HCT116 (cell line): ENCODE measurements around the gene PDK2. TPM values are rescaled to one million over a fixed set of nuclear protein-coding genes. Genes with fewer than 3 reads are reported as not detected.

Experiments
- ATAC-seq: fragments of 200-7000 bp; cut with Tn5 transposase; 2 replicates; pipeline ENCODE4 v1.9.1; 2020; ENCODE audit warnings: mild to moderate bottlenecking, moderate library complexity
- BruUV-seq: library from RNA; stranded (reverse); fragments of 400-500 nt; replicated peaks from 2 replicates; lab custom pipeline; 2021; lab: Mats Ljungman, UMichigan
- CTCF ChIA-PET: fragments of 300-600 bp; sonication (Branson Sonifier 250); formaldehyde crosslinking; loops from one replicate; lab custom pipeline; 2021; ENCODE audit warnings: antibody characterized with exemption; lab: Charles Lee
- POLR2A ChIA-PET: fragments of 300-600, 350-600 bp; sonication (Branson Sonifier 250); formaldehyde crosslinking; loops from one replicate; lab custom pipeline; 2021; ENCODE audit warnings: antibody characterized with exemption; lab: Charles Lee
- RAD21 ChIA-PET, 2 experiments: fragments of 300-600 bp; sonication (Branson Sonifier 250); formaldehyde crosslinking; loops; one replicate each; lab custom pipeline; 2023; ENCODE audit warnings: low total read pairs in 2 of 2; ENCODE audit not compliant: uncharacterized antibody in 2 of 2, unreplicated experiment in 2 of 2, low non-redundant PET in 1 of 2; lab: Charles Lee
- DNase-seq: peaks from one replicate; pipeline ENCODE4 v3.0.0-alpha.2; 2010; ENCODE audit warnings: low read depth, low spot score
- H2AFZ ChIP-seq: fragments of 200-600 bp; shearing (Covaris generic), sonication (generic); 2 replicates; pipeline ENCODE4 v1.6.1; 2017; ENCODE audit warnings: low read depth, mixed run types, mixed read lengths, antibody characterized with exemption, low read length; ENCODE audit not compliant: poor library complexity, severe bottlenecking
- H3K27ac ChIP-seq: 2 replicates; pipeline ENCODE4 v1.5.1; 2012; ENCODE audit warnings: low read depth, low read length
- H3K27me3 ChIP-seq: fragments of 200-600 bp; sonication (generic); 2 replicates; pipeline ENCODE4 v1.6.1; 2016; ENCODE audit warnings: mixed run types, low read length, mixed read lengths; ENCODE audit not compliant: insufficient read depth
- H3K36me3 ChIP-seq, 2 experiments: fragments of 200-500 bp in 1 of 2; fragments of 200-600 bp in 1 of 2; sonication (Bioruptor generic) in 1 of 2; sonication (generic) in 1 of 2; 2 replicates each; pipeline versions ENCODE4 v1.5.1 to v1.6.1; 2014 to 2016; ENCODE audit warnings: low read length in 2 of 2, inconsistent platforms in 1 of 2, mixed read lengths in 1 of 2, mixed run types in 1 of 2; ENCODE audit not compliant: insufficient read depth in 2 of 2, control insufficient read depth in 1 of 2
- H3K4me1 ChIP-seq, 2 experiments: fragments of 200-600 bp in 1 of 2; sonication (generic) in 1 of 2; 2 replicates each; pipeline versions ENCODE4 v1.5.1 to v1.6.1; 2012 to 2017; ENCODE audit warnings: low read length in 2 of 2, inconsistent platforms in 1 of 2, mild to moderate bottlenecking in 1 of 2, mixed read lengths in 1 of 2, mixed run types in 1 of 2, moderate library complexity in 1 of 2; ENCODE audit not compliant: insufficient read depth in 2 of 2, control insufficient read depth in 1 of 2
- H3K4me2 ChIP-seq: fragments of 200-600 bp; sonication (generic); 2 replicates; pipeline ENCODE4 v1.6.1; 2017; ENCODE audit warnings: mixed run types, low read length, mixed read lengths
- H3K4me3 ChIP-seq, 2 experiments: fragments of 200-600 bp in 1 of 2; sonication (generic) in 1 of 2; replicated peaks in 1 of 2; 2 replicates each; pipeline ENCODE4 v1.5.1; 2011 to 2016; ENCODE audit warnings: low read length in 2 of 2, control low read depth in 1 of 2, low read depth in 1 of 2, mild to moderate bottlenecking in 1 of 2, mixed read lengths in 1 of 2, mixed run types in 1 of 2
- H3K79me2 ChIP-seq: fragments of 200-600 bp; sonication (generic); 2 replicates; pipeline ENCODE4 v1.6.1; 2017; ENCODE audit warnings: mild to moderate bottlenecking, mixed run types, low read length, moderate library complexity, mixed read lengths; ENCODE audit not compliant: insufficient read depth
- H3K9ac ChIP-seq: fragments of 200-600 bp; sonication (generic); 2 replicates; pipeline ENCODE4 v1.6.1; 2016; ENCODE audit warnings: low read length, mixed read lengths
- H3K9me2 ChIP-seq: fragments of 200-600 bp; sonication (generic), shearing (Covaris generic); 2 replicates; pipeline ENCODE4 v1.6.1; 2017; ENCODE audit warnings: mixed run types, mild to moderate bottlenecking, moderate library complexity; ENCODE audit not compliant: insufficient read depth
- H3K9me3 ChIP-seq, 2 experiments: fragments of 200-500 bp in 1 of 2; fragments of 200-600 bp in 1 of 2; sonication (Bioruptor generic) in 1 of 2; sonication (generic) in 1 of 2; 2 replicates each; pipeline ENCODE4 v1.6.1; 2014 to 2017; ENCODE audit warnings: low read length in 2 of 2, mixed read lengths in 2 of 2, inconsistent platforms in 1 of 2, low read depth in 1 of 2, mild to moderate bottlenecking in 1 of 2, mixed run types in 1 of 2, moderate library complexity in 1 of 2; ENCODE audit not compliant: control insufficient read depth in 1 of 2, insufficient read depth in 1 of 2
- H4K20me1 ChIP-seq: fragments of 200-600 bp; sonication (generic), shearing (Covaris generic); 2 replicates; pipeline ENCODE4 v1.6.1; 2017; ENCODE audit warnings: mixed run types, mild to moderate bottlenecking, moderate library complexity; ENCODE audit not compliant: insufficient read depth
- ATF3 ChIP-seq: IDR thresholded peaks from 2 replicates; pipeline ENCODE4 v1.6.1; 2012
- CBX3 ChIP-seq: IDR thresholded peaks from 2 replicates; pipeline ENCODE4 v1.6.1; 2012; ENCODE audit warnings: low read depth
- CEBPB ChIP-seq: IDR thresholded peaks from 2 replicates; pipeline ENCODE4 v1.6.1; 2012; ENCODE audit warnings: low read depth
- CTCF ChIP-seq, 3 experiments: fragments of 200-600 bp in 1 of 3; sonication (generic) in 1 of 3; IDR thresholded peaks in 2 of 3; conservative IDR thresholded peaks in 1 of 3; 2 replicates each; pipeline ENCODE4 v1.5.1; 2012 to 2017; ENCODE audit warnings: low read depth in 2 of 3, low read length in 2 of 3, antibody characterized with exemption in 1 of 3, borderline replicate concordance in 1 of 3, control low read depth in 1 of 3, mild to moderate bottlenecking in 1 of 3, mixed read lengths in 1 of 3, mixed run types in 1 of 3, moderate library complexity in 1 of 3; ENCODE audit not compliant: insufficient read depth in 1 of 3
- EGR1 ChIP-seq: IDR thresholded peaks from 2 replicates; pipeline ENCODE4 v1.6.1; 2012; ENCODE audit warnings: low read depth
- EZH2 ChIP-seq: fragments of 200-600 bp; sonication (generic); IDR thresholded peaks from 2 replicates; pipeline ENCODE4 v1.6.1; 2017; ENCODE audit warnings: antibody characterized with exemption, mixed run types
- EZH2phosphoT487 ChIP-seq: fragments of 200-600 bp; IDR thresholded peaks from 2 replicates; pipeline ENCODE4 v1.6.1; 2018; ENCODE audit warnings: antibody characterized with exemption, borderline replicate concordance
- FOSL1 ChIP-seq: IDR thresholded peaks from 2 replicates; pipeline ENCODE4 v1.6.1; 2012; ENCODE audit warnings: low read depth
- JUND ChIP-seq: IDR thresholded peaks from 2 replicates; pipeline ENCODE4 v1.6.1; 2012
- MAX ChIP-seq: IDR thresholded peaks from 2 replicates; pipeline ENCODE4 v1.6.1; 2012
- POLR2A ChIP-seq: IDR thresholded peaks from 2 replicates; pipeline ENCODE4 v1.7.0; 2011; ENCODE audit warnings: borderline replicate concordance; ENCODE audit not compliant: insufficient read depth, insufficient read length; ENCODE audit errors: extremely low read depth
- POLR2AphosphoS5 ChIP-seq: IDR thresholded peaks from 2 replicates; pipeline ENCODE4 v1.6.1; 2011; ENCODE audit warnings: mild to moderate bottlenecking, low read depth, low read length, moderate library complexity
- SIN3A ChIP-seq: IDR thresholded peaks from 2 replicates; pipeline ENCODE4 v1.6.1; 2012; ENCODE audit warnings: low read depth
- SP1 ChIP-seq: IDR thresholded peaks from 2 replicates; pipeline ENCODE4 v1.6.1; 2012; ENCODE audit warnings: low read depth
- TCF7L2 ChIP-seq: IDR thresholded peaks from 2 replicates; pipeline ENCODE4 v1.7.0; 2011; ENCODE audit warnings: borderline replicate concordance, inconsistent platforms; ENCODE audit not compliant: insufficient read depth, insufficient read length; ENCODE audit errors: extremely low read depth
- YY1 ChIP-seq: IDR thresholded peaks from 2 replicates; pipeline ENCODE4 v1.6.1; 2011; ENCODE audit warnings: low read length, low read depth, moderate library complexity, mild to moderate bottlenecking; ENCODE audit not compliant: insufficient replicate concordance; ENCODE audit errors: extremely low read depth
- ZBTB33 ChIP-seq: IDR thresholded peaks from 2 replicates; pipeline ENCODE4 v1.6.1; 2011; ENCODE audit warnings: mild to moderate bottlenecking, low read length, moderate library complexity; ENCODE audit not compliant: insufficient replicate concordance; ENCODE audit errors: extremely low read depth
- ZFX ChIP-seq: fragments of 450-650 bp; IDR thresholded peaks from 2 replicates; pipeline ENCODE4 v1.6.1; 2017
- ZNF274 ChIP-seq: fragments of 200-500 bp; sonication (Bioruptor generic); IDR thresholded peaks from 2 replicates; pipeline ENCODE4 v1.6.1; 2014; ENCODE audit warnings: mild to moderate bottlenecking, low read depth, low read length, inconsistent platforms
- intact Hi-C: fragments of 100-400 bp; cut with micrococcal nuclease; formaldehyde crosslinking; loops from 2 replicates; pipeline ENCODE4 v1.10.0; 2022
- total RNA-seq: library from RNA; stranded (reverse); gene quantifications from one replicate; pipeline ENCODE4 v1.2.1, GENCODE V29; 2021; ENCODE audit not compliant: unreplicated experiment

PDK2 gene
- total RNA-seq, 1 experiment from 2014 or later: 39.1 TPM

GRCh38 chr17:50062293-50063243, 32.6 kb upstream of the PDK2 start (continued):
- TF ChIP-seq MAX: no peak
- TF ChIP-seq YY1: peak; percentile 71
- TF ChIP-seq, all 23 proteins: peak for 3

- intact Hi-C loops: loop anchor here (2.0 kb wide), 1 partner anchor 37 kb away; no protein-coding TSS in a partner anchor
- BruUV-seq: no TSS peak
- ATAC-seq (no peak), DNase-seq (no peak)
- ChIA-PET POLR2A (interaction anchor here (0.9 to 7.3 kb wide), 12 partner anchors 8 to 88 kb away, joined by 3 to 65 read pairs (median 4); partner anchors contain the start of gene ITGA3), RAD21 (interaction anchor here in 1 of 2 experiments (1.6 kb wide), 1 partner anchor 8 kb away, joined by 5 read pairs; the partner anchor contains the start of gene ITGA3), CTCF (interaction anchor here (0.8 to 3.8 kb wide), 11 partner anchors 8 to 67 kb away, joined by 3 to 25 read pairs (median 6); partner anchors contain the start of gene ITGA3)
- H3K9me3 ChIP-seq: no peaks in the 10 kb centered on the region
- no peaks in the 10 kb centered on the region for H4K20me1 ChIP-seq
- H3K4me2 ChIP-seq: peak overlapping the region; percentile 87
- H3K9me2 ChIP-seq: no peaks in the 10 kb centered on the region
- no peaks in the 10 kb centered on the region for H3K27me3 ChIP-seq
- no peak overlapping the region for H2AFZ ChIP-seq
- H3K4me3 ChIP-seq: peak overlapping the region in 1 of 2 experiments; percentile 50; a peak in 2 of 4 replicates
- H3K36me3 ChIP-seq: peaks cover 18 to 25% of the 10 kb centered on the region in 2 experiments; a peak in 3 of 4 replicates
- peaks cover 83 to 87% of the 10 kb centered on the region in 2 experiments for H3K4me1 ChIP-seq
- peak overlapping the region; percentile 82 for H3K9ac ChIP-seq
- peaks cover 97% of the 10 kb centered on the region for H3K79me2 ChIP-seq
- H3K27ac ChIP-seq: peak overlapping the region; percentile 93
- TF ChIP-seq EZH2phosphoT487 (no peak), CTCF (IDR thresholded peaks at IDR 0.05 in 2 of 3, conservative IDR thresholded peaks at IDR 0.05 in 1 of 3; ENCODE audit: borderline replicate concordance in 1 of 3, insufficient read depth in 1 of 3, low read depth in 2 of 3, low read length in 2 of 3) (no peak), ZFX (no peak), ZNF274 (no peak), EZH2 (no peak), POLR2AphosphoS5 (no peak; the same call in 1 of the 2 replicates), POLR2A (no peak), CEBPB (no peak), FOSL1 (no peak), SIN3A (no peak), JUND (no peak), ZBTB33 (no peak), EGR1 (no peak), ATF3 (no peak), CBX3 (no peak), TCF7L2 (no peak), SP1 (no peak)
Observed at GRCh38 chr17:50063561-50064252, 31.4 kb upstream of the PDK2 start.
